Measurements from ENCODE around the gene TMEM200A.

DNA sequence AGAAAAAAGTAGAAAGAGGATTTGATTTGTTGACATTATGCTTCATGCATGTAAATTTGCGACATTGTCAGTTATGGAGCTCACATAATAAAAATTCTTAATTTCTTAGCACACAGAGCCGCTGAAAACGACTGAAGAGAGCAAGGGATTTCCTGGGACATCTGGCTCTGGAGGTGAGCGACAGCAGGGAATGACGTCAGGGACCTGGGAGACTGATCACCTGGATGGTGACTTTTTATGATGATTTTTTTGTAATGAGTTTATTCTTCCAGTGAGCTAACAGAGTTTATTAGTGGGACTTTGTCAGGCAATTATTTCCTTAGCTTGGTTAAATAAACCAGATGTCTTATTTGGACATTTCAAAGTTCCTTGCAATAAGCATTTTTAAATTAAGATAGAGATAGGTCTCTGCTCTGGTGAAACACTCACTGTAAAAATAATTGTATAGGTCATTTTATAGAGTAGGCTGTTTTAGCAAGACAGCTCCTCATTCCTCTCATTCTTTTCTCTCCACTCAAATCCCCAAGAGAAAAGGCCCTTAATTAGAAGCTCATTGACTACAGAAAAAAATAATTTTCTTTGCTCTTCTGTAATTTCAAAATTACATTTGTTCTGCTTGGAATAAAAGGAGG, 19.4 kb downstream of the TMEM200A start:
- TF ChIP-seq, protein P1, sequence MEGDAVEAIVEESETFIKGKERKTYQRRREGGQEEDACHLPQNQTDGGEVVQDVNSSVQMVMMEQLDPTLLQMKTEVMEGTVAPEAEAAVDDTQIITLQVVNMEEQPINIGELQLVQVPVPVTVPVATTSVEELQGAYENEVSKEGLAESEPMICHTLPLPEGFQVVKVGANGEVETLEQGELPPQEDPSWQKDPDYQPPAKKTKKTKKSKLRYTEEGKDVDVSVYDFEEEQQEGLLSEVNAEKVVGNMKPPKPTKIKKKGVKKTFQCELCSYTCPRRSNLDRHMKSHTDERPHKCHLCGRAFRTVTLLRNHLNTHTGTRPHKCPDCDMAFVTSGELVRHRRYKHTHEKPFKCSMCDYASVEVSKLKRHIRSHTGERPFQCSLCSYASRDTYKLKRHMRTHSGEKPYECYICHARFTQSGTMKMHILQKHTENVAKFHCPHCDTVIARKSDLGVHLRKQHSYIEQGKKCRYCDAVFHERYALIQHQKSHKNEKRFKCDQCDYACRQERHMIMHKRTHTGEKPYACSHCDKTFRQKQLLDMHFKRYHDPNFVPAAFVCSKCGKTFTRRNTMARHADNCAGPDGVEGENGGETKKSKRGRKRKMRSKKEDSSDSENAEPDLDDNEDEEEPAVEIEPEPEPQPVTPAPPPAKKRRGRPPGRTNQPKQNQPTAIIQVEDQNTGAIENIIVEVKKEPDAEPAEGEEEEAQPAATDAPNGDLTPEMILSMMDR (IDR thresholded peaks at IDR 0.05; ENCODE audit: borderline replicate concordance, extremely low read depth, low read length, poor library complexity, severe bottlenecking) = no peak
- no peak for TF ChIP-seq EZH2 (IDR thresholded peaks at IDR 0.05; ENCODE audit: borderline replicate concordance, low read depth, low read length, severe bottlenecking)

Data from DND-41 (cell line).